ENCODE data around the gene REG1A.

REG1A gene, protein sequence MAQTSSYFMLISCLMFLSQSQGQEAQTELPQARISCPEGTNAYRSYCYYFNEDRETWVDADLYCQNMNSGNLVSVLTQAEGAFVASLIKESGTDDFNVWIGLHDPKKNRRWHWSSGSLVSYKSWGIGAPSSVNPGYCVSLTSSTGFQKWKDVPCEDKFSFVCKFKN

DNA sequence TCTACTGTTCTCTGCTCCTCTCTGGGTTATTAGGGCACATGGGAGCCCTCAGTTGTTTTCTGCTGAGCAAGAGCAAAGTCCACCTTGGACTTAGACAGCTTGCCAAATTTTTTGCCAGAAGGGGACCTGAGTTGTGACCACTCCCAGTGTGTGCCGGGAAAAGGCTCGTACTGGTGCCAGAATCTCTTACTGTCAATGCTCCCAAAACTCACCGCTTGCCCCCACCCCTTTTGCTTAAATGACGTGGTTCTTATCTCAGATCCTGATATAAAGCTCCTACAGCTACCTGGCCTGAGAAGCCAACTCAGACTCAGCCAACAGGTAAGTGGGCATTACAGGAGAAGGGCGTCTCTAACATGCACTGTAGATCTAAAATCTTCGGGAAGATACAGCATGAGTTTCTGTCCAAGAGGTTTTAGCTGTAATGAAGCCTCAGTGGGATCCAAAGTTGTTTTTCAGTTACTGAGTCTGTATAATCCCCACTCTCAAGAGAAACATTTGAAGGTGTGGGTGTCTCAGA lies at the start of gene REG1A:
Gene REG1A (plus strand): TSS at position 295 of the 520 bp plus-strand sequence. CDS start 374 bp downstream, outside the sequence.
- TF ChIP-seq, protein P1, sequence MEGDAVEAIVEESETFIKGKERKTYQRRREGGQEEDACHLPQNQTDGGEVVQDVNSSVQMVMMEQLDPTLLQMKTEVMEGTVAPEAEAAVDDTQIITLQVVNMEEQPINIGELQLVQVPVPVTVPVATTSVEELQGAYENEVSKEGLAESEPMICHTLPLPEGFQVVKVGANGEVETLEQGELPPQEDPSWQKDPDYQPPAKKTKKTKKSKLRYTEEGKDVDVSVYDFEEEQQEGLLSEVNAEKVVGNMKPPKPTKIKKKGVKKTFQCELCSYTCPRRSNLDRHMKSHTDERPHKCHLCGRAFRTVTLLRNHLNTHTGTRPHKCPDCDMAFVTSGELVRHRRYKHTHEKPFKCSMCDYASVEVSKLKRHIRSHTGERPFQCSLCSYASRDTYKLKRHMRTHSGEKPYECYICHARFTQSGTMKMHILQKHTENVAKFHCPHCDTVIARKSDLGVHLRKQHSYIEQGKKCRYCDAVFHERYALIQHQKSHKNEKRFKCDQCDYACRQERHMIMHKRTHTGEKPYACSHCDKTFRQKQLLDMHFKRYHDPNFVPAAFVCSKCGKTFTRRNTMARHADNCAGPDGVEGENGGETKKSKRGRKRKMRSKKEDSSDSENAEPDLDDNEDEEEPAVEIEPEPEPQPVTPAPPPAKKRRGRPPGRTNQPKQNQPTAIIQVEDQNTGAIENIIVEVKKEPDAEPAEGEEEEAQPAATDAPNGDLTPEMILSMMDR (IDR thresholded peaks at IDR 0.05; ENCODE audit: borderline replicate concordance, insufficient read depth, low read depth, low read length) = no peak
- H3K4me3 ChIP-seq (ENCODE audit: low read depth, low read length) = no peak within 1 kb of the TSS

DNA sequence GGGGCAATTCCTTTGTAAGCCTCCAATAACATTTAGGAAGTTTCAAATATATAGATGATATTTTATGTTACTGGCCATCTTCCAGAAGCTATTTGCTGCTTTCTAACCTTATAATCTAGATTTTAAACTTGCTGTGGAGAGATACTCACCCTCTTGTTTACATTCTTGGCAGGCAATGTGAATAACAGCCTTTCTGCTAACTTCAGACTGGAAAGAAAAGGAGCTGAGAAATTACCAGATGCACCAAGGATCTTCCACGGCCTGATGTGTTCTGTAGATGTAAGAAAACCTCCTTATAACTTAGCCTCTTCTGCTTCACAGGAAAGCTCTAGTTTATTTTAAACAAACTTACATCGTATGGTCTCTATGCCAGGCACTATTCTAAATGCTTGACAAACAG lies 49.2 kb upstream of the REG1A start:
- TF ChIP-seq, protein P1 (IDR thresholded peaks at IDR 0.05; ENCODE audit: borderline replicate concordance, insufficient read depth, low read depth, low read length) = no peak
- H3K4me3 ChIP-seq (ENCODE audit: low read depth, low read length) = no peak overlapping the region

DNA sequence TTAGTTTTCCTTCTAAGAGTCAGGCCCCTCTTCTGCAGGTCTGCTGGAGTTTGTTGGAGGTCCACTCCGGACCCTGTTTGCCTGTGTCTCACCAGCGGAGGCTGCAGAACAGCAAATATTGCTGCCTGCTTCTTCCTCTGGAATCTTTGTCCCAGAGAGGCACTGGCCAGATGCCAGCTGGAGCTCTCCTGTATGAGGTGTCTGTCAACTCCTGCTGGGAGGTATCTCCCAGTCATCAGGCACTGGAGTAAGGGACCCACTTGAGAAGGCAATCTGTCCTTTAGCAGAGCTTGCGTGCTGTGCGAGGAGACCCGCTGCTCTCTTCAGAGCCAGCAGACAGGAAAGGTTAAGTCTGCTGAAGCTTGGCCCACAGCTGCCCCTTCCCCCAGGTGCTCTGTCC lies 37.3 kb upstream of the REG1A start:
- no peak overlapping the region for H3K4me3 ChIP-seq (ENCODE audit: low read depth, low read length)
- TF ChIP-seq, protein P1 (IDR thresholded peaks at IDR 0.05; ENCODE audit: borderline replicate concordance, insufficient read depth, low read depth, low read length) = no peak

DNA sequence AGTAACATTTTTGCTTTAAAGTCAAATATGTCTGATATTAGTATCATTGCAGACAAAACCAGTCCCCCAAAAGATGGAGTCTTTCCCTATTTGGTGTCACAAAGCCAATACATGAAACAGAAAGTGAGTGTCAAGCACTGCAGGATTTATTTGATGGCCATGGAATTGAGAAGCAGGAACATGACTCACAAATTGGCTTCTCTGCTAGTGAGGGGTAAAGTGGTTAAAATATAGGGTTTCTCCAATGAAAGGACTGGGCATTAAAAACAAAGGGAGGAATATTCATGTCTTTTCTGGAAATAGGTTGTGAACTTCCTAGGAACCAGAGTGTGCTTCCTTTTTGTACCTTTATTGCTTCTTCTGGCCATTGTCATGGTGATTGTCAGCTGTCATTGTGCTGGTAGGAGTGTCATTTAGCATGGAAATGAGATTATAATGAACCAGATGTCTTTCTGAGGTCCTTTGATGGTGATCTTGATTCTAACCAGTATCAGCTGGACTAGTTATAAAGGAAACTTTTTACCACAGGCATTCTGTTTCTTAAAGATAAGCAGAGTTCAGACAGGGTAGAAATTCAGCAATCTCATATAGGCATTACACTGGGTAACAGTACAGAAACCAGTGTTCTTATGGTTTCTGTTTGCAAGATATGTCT lies 36.6 kb upstream of the REG1A start:
- H3K4me3 ChIP-seq (ENCODE audit: low read depth, low read length) = no peak overlapping the region
- TF ChIP-seq, protein P1 (IDR thresholded peaks at IDR 0.05; ENCODE audit: borderline replicate concordance, insufficient read depth, low read depth, low read length) = no peak

DNA sequence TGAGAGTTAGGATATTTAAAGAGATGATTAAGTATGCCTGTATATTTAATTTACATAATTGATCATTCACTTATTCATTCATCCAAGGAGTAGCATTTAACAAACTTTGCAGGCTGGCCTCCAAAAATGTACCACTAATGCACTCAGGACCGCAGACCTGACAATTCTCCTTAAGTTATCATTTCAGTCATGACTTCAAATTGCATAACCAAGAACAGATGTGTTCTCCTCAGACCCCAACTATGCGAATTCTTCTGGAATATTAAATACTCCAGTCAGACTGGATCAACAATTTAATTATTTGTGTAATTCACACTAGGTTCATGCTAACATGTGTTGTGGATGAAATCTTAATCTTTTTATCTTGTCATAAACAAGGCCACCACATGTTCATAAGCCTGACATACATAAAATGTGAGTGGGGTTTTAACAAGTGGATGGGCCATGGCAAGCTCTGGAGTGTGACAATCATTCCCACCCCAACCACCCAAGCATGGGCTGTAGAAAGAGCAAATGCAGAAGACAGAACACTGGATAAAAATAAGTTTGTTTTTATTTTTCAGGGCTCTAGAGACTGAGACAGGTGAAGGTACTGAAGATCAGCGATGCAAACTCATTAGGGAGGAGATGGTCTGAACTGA lies 35.7 kb upstream of the REG1A start:
- TF ChIP-seq, protein P1 (IDR thresholded peaks at IDR 0.05; ENCODE audit: borderline replicate concordance, insufficient read depth, low read depth, low read length) = no peak
- no peak overlapping the region for H3K4me3 ChIP-seq (ENCODE audit: low read depth, low read length)

DNA sequence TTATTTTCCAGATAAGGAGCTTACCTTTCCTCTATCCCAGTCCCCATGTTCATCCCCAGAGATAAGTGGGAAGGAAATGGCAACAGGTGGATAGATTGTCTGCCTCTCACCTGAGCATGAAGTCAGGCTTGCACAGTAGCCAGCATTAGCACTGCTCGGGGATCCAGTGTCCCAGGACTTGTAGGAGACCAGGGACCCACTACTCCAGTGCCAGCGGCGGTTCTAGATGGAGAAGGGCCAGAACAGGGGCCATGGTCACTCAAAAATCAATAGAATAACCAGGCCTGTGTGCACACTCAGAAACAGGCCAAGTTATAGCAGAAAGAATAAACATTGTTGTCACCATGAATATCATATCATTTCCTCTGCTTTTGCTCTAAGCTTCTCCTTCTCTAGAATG lies 34.9 kb upstream of the REG1A start:
- TF ChIP-seq, protein P1 (IDR thresholded peaks at IDR 0.05; ENCODE audit: borderline replicate concordance, insufficient read depth, low read depth, low read length) = no peak
- H3K4me3 ChIP-seq (ENCODE audit: low read depth, low read length) = no peak overlapping the region
